ENCODE results near the gene GJA3.

DNA sequence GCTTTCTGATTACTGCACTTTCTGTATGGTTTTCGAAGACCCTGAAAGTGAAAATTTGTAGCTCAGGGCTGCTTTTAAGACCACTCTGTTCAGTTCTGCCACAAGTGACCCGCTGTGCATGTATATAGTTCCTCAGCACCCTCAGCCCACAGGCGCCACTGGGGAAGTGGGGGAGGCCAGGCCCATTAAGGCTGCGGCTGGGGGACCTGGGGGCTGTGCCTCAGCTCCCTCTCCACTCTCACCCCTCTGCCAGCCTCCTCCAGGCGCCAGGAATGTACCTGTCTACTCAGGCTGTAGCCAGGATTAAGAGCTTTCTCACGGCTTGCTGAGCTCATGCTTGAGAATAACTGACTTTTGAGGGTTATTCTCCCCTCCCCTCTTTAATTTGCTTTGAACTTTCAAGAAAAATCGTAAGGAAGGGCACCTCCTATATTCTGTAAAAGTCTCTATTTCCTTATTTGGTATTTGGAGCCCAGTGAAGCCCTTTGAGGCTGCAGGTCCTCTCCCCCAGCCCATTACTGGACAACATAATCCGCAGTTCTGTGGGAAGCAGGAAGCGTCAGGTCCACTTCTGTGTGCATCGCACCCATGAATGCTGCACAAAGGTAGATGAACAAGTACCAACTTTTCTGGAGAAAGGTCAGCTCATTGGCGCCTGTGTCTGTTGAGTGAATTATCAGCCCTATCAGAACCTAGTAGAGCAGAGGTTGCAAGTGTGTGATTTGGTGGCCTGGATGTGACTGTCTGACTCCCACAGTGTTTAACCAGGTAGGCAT is 29.6 kb downstream of the GJA3 start:
- TF ChIP-seq, protein P1, sequence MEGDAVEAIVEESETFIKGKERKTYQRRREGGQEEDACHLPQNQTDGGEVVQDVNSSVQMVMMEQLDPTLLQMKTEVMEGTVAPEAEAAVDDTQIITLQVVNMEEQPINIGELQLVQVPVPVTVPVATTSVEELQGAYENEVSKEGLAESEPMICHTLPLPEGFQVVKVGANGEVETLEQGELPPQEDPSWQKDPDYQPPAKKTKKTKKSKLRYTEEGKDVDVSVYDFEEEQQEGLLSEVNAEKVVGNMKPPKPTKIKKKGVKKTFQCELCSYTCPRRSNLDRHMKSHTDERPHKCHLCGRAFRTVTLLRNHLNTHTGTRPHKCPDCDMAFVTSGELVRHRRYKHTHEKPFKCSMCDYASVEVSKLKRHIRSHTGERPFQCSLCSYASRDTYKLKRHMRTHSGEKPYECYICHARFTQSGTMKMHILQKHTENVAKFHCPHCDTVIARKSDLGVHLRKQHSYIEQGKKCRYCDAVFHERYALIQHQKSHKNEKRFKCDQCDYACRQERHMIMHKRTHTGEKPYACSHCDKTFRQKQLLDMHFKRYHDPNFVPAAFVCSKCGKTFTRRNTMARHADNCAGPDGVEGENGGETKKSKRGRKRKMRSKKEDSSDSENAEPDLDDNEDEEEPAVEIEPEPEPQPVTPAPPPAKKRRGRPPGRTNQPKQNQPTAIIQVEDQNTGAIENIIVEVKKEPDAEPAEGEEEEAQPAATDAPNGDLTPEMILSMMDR (IDR thresholded peaks at IDR 0.05) = no peak
- TF ChIP-seq POLR2A (IDR thresholded peaks at IDR 0.05) = no peak
